Right lobe of liver (tissue), 4 donors: Measurements from ENCODE around the gene CALHM2.

Source experiments
- CTCF ChIP-seq, 4 donors: fragments of 200-600 bp in 3 of 4; fragments of 450-650 bp in 1 of 4; IDR thresholded peaks; one replicate each; pipeline versions ENCODE4 v1.5.1 to v1.8.0; 2016 to 2022; ENCODE audit warnings: antibody characterized with exemption in 4 of 4, mild to moderate bottlenecking in 2 of 4
- POLR2A ChIP-seq: fragments of 450-650 bp; IDR thresholded peaks from one replicate; pipeline ENCODE4 v1.6.1; 2017; ENCODE audit warnings: antibody characterized with exemption, mild to moderate bottlenecking
- donor health status: DM: no; HTN: no; CAD: no.
- donor health status: DM: no; HTN: no; CAD: no.
- donor health status: DM: no; HTN: yes; CAD: no.

DNA sequence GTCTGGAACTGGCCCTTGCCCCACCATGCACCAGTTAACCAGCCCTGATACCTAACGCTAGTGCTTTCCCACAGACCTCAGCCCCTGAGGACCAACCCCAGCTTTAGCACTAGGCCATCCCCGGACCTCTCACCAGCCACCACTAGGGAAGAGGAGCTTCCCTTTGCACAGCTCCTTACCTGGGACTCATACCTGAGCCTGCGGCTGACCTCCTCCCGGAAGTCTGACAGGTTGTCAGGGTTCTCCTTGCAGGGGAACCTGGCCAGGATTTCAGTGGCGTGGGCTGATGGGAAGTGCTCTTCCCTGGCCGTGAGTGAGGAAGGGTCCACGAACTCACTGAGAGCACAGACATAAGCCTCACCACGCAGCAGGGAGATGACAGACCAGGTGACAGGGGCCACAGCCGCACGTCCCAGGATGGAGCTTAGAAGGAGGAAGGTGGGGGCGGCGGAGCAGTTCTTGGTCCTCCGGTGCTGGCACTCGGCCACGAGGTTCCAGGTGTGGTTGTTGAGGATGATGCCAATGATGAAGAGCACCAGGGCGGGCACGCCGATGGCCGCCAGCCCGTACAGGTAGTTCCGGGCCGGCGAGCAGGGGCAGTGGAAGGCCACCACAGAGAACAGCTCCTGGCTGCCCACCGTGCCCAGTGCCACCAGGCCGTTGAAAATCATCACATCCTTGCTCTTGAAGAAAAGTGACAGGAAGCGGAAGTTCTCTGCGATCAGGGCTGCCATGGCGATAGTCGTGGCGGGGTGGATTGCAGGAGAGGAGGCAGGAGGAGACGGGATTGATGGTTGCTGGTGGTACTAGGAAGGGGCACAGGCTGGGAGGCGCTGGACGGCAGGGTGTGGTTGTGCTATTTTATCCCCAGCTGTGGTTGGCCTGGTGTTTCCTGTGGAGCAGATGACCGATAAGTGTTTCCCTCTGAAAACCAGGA is 2.7 kb downstream of the CALHM2 start:
- TF ChIP-seq CTCF (IDR thresholded peaks at IDR 0.05) (no peak), POLR2A (no peak)
